A673 (cell line): ENCODE results near the gene NEGR1.

ENCODE experiments used
- CTCF ChIP-seq: fragments of 300-800, 200-600 bp; sonication (generic); conservative IDR thresholded peaks from 2 replicates; pipeline ENCODE4 v1.5.1; 2017; ENCODE audit warnings: low read depth, mild to moderate bottlenecking, antibody characterized with exemption, low read length, moderate library complexity, mixed read lengths
- EZH2 ChIP-seq: fragments of 200-600 bp; sonication (generic); IDR thresholded peaks from 2 replicates; pipeline ENCODE4 v1.6.1; 2017; ENCODE audit warnings: borderline replicate concordance, low read depth, mild to moderate bottlenecking, mixed read lengths, antibody characterized with exemption, low read length; ENCODE audit not compliant: poor library complexity, severe bottlenecking

DNA sequence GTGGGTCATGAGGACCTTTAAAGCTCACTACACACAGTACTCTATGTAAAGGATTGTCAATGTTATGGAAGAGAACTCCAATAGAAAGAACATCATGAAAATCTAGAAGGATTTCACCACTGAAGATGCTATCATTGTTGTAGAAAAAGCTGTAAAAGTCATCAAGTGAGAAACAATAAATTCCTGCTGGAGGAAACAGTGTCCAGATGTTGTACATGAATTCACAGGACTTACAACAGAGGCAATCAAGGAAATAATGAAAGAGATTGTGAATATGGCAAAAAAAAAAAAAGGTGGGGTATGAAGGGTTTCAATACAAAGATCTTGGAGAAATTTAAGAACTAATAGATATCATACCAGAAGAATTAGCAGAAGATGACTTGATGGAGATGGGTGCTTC is 846.4 kb downstream of the NEGR1 start:
- TF ChIP-seq CTCF (no peak), EZH2 (no peak)
